HepG2 (cell line): ENCODE measurements around the gene SHC1. TPM values are rescaled to one million over a fixed set of nuclear protein-coding genes. Genes with fewer than 3 reads are reported as not detected.
A peak's percentile ranks its signal among the peaks of the same experiment; 100 is the strongest.

ENCODE experiments used
- HDAC1 ChIP-seq: sonication (generic); formaldehyde crosslinking; IDR thresholded peaks from 2 replicates; pipeline ENCODE4 v1.5.1; 2020; ENCODE audit warnings: mild to moderate bottlenecking, missing genetic modification reagents
- HMG20A ChIP-seq: IDR thresholded peaks from 2 replicates; pipeline ENCODE4 v1.6.1; 2016; ENCODE audit warnings: borderline replicate concordance
- NR2F1 ChIP-seq, 2 experiments: fragments of 450-650 bp in 1 of 2; formaldehyde crosslinking in 1 of 2; IDR thresholded peaks; 2 replicates each; pipeline versions ENCODE4 v1.5.0 to v1.6.1; 2016 to 2020; ENCODE audit warnings: mild to moderate bottlenecking in 1 of 2, missing compliant biosample characterization in 1 of 2, missing genetic modification reagents in 1 of 2, moderate library complexity in 1 of 2
- RAD51 ChIP-seq: fragments of 450-650 bp; IDR thresholded peaks from 2 replicates; pipeline ENCODE4 v1.6.1; 2016; ENCODE audit warnings: borderline replicate concordance
- SOX6 ChIP-seq, 2 experiments: fragments of 450-650 bp in 1 of 2; sonication (generic) in 1 of 2; formaldehyde crosslinking in 1 of 2; IDR thresholded peaks; 2 replicates each; pipeline versions ENCODE4 v1.4.0 to v1.6.1; 2017 to 2020; ENCODE audit warnings: antibody characterized with exemption in 1 of 2, mild to moderate bottlenecking in 1 of 2, missing genetic modification reagents in 1 of 2
- STAG1 ChIP-seq: sonication (generic); formaldehyde crosslinking; IDR thresholded peaks from 2 replicates; pipeline ENCODE4 v1.4.0; 2020; ENCODE audit warnings: missing genetic modification reagents
- ZNF335 ChIP-seq: sonication (generic); formaldehyde crosslinking; IDR thresholded peaks from 2 replicates; pipeline ENCODE4 v1.4.0; 2020; ENCODE audit warnings: missing genetic modification reagents
- ZNF563 ChIP-seq: sonication (generic); formaldehyde crosslinking; IDR thresholded peaks from 2 replicates; pipeline ENCODE4 v1.8.0; 2022; ENCODE audit warnings: mild to moderate bottlenecking, moderate library complexity, missing genetic modification reagents
- polyA plus RNA-seq, 8 experiments: library from polyadenylated mRNA; depleted of rRNA in 3 of 8; stranded (reverse) in 7 of 8; unstranded in 1 of 8; fragments of >200 nt; fragmentation: Illumina TruSeq in 4 of 8; extraction: Trizol in 4 of 8; gene quantifications; 2 replicates each; pipeline versions ENCODE4 v1.2.1 to v1.2.3, GENCODE V29; 2011 to 2016; ENCODE audit warnings: low read depth in 4 of 8, missing spikeins in 1 of 8, mixed read lengths in 1 of 8; ENCODE audit not compliant: insufficient read depth in 1 of 8
- total RNA-seq, 5 experiments: library from RNA; depleted of rRNA; stranded (reverse); fragments of >200 nt; fragmentation: Illumina TruSeq; extraction: Trizol; gene quantifications; 2 replicates each; pipeline ENCODE4 v1.2.3, GENCODE V29; 2016; ENCODE audit warnings: low read depth in 1 of 5
- TF ChIP-seq, protein P1 (sequence below): sonication (generic); formaldehyde crosslinking; IDR thresholded peaks from 2 replicates; pipeline ENCODE4 v1.4.0; 2020; ENCODE audit warnings: missing genetic modification reagents
- TF ChIP-seq, protein P2 (sequence below): sonication (generic); formaldehyde crosslinking; IDR thresholded peaks from 2 replicates; pipeline ENCODE4 v1.8.0; 2022; ENCODE audit warnings: mild to moderate bottlenecking, missing genetic modification reagents; ENCODE audit not compliant: insufficient replicate concordance
- TF ChIP-seq, protein P3 (sequence below): IDR thresholded peaks from 2 replicates; pipeline ENCODE4 v1.4.0; 2020; ENCODE audit warnings: mild to moderate bottlenecking, missing genetic modification reagents
- TF ChIP-seq, protein P4 (sequence below): sonication (generic); formaldehyde crosslinking; IDR thresholded peaks from 2 replicates; pipeline ENCODE4 v1.5.1; 2020; ENCODE audit warnings: mild to moderate bottlenecking, missing genetic modification reagents, borderline replicate concordance

The SHC1 gene
- total and polyA plus RNA-seq, 2 of the 13 experiments (the other 11 are each of a cell fraction or from before 2014, with no cell fraction given): 52.0 to 137 TPM

- TF ChIP-seq ZNF563 (CRISPR knock-in tag) (0 out of 2 replicates have a peak, but pooled peaks have one; percentile 32), HDAC1 (peak; percentile 69), NR2F1 (CRISPR knock-in tag; IDR thresholded peaks at IDR 0.05) (no peak), ZNF335 (CRISPR knock-in tag) (peak; percentile 90), RAD51 (no peak), SOX6 (IDR thresholded peaks at IDR 0.05) (no peak), SOX6 (CRISPR knock-in tag; IDR thresholded peaks at IDR 0.05) (peak; percentile 44; the same call in 1 of the 2 replicates), HMG20A (CRISPR knock-in tag) (peak; percentile 8; the same call in 1 of the 2 replicates), STAG1 (CRISPR knock-in tag) (no peak)
- TF ChIP-seq, protein P1, sequence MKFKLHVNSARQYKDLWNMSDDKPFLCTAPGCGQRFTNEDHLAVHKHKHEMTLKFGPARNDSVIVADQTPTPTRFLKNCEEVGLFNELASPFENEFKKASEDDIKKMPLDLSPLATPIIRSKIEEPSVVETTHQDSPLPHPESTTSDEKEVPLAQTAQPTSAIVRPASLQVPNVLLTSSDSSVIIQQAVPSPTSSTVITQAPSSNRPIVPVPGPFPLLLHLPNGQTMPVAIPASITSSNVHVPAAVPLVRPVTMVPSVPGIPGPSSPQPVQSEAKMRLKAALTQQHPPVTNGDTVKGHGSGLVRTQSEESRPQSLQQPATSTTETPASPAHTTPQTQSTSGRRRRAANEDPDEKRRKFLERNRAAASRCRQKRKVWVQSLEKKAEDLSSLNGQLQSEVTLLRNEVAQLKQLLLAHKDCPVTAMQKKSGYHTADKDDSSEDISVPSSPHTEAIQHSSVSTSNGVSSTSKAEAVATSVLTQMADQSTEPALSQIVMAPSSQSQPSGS (CRISPR knock-in tag): 0 out of 2 replicates have a peak, but pooled peaks have one; percentile 20
- TF ChIP-seq, protein P2, sequence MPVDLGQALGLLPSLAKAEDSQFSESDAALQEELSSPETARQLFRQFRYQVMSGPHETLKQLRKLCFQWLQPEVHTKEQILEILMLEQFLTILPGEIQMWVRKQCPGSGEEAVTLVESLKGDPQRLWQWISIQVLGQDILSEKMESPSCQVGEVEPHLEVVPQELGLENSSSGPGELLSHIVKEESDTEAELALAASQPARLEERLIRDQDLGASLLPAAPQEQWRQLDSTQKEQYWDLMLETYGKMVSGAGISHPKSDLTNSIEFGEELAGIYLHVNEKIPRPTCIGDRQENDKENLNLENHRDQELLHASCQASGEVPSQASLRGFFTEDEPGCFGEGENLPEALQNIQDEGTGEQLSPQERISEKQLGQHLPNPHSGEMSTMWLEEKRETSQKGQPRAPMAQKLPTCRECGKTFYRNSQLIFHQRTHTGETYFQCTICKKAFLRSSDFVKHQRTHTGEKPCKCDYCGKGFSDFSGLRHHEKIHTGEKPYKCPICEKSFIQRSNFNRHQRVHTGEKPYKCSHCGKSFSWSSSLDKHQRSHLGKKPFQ (CRISPR knock-in tag): peak; percentile 52
- TF ChIP-seq, protein P3, sequence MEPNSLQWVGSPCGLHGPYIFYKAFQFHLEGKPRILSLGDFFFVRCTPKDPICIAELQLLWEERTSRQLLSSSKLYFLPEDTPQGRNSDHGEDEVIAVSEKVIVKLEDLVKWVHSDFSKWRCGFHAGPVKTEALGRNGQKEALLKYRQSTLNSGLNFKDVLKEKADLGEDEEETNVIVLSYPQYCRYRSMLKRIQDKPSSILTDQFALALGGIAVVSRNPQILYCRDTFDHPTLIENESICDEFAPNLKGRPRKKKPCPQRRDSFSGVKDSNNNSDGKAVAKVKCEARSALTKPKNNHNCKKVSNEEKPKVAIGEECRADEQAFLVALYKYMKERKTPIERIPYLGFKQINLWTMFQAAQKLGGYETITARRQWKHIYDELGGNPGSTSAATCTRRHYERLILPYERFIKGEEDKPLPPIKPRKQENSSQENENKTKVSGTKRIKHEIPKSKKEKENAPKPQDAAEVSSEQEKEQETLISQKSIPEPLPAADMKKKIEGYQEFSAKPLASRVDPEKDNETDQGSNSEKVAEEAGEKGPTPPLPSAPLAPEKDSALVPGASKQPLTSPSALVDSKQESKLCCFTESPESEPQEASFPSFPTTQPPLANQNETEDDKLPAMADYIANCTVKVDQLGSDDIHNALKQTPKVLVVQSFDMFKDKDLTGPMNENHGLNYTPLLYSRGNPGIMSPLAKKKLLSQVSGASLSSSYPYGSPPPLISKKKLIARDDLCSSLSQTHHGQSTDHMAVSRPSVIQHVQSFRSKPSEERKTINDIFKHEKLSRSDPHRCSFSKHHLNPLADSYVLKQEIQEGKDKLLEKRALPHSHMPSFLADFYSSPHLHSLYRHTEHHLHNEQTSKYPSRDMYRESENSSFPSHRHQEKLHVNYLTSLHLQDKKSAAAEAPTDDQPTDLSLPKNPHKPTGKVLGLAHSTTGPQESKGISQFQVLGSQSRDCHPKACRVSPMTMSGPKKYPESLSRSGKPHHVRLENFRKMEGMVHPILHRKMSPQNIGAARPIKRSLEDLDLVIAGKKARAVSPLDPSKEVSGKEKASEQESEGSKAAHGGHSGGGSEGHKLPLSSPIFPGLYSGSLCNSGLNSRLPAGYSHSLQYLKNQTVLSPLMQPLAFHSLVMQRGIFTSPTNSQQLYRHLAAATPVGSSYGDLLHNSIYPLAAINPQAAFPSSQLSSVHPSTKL (CRISPR knock-in tag): peak; percentile 67; the same call in 1 of the 2 replicates
- TF ChIP-seq, protein P4, sequence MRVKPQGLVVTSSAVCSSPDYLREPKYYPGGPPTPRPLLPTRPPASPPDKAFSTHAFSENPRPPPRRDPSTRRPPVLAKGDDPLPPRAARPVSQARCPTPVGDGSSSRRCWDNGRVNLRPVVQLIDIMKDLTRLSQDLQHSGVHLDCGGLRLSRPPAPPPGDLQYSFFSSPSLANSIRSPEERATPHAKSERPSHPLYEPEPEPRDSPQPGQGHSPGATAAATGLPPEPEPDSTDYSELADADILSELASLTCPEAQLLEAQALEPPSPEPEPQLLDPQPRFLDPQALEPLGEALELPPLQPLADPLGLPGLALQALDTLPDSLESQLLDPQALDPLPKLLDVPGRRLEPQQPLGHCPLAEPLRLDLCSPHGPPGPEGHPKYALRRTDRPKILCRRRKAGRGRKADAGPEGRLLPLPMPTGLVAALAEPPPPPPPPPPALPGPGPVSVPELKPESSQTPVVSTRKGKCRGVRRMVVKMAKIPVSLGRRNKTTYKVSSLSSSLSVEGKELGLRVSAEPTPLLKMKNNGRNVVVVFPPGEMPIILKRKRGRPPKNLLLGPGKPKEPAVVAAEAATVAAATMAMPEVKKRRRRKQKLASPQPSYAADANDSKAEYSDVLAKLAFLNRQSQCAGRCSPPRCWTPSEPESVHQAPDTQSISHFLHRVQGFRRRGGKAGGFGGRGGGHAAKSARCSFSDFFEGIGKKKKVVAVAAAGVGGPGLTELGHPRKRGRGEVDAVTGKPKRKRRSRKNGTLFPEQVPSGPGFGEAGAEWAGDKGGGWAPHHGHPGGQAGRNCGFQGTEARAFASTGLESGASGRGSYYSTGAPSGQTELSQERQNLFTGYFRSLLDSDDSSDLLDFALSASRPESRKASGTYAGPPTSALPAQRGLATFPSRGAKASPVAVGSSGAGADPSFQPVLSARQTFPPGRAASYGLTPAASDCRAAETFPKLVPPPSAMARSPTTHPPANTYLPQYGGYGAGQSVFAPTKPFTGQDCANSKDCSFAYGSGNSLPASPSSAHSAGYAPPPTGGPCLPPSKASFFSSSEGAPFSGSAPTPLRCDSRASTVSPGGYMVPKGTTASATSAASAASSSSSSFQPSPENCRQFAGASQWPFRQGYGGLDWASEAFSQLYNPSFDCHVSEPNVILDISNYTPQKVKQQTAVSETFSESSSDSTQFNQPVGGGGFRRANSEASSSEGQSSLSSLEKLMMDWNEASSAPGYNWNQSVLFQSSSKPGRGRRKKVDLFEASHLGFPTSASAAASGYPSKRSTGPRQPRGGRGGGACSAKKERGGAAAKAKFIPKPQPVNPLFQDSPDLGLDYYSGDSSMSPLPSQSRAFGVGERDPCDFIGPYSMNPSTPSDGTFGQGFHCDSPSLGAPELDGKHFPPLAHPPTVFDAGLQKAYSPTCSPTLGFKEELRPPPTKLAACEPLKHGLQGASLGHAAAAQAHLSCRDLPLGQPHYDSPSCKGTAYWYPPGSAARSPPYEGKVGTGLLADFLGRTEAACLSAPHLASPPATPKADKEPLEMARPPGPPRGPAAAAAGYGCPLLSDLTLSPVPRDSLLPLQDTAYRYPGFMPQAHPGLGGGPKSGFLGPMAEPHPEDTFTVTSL (CRISPR knock-in tag): peak; percentile 66; the same call in 1 of the 2 replicates
These were observed 38.5 kb downstream of the SHC1 start (continued) for GRCh38 chr1:154931940-154932487.
